ENCODE results near the gene ARL8B. TPM values are rescaled to one million over a fixed set of nuclear protein-coding genes. Genes with fewer than 3 reads are reported as not detected.

ARL8B gene
- polyA plus RNA-seq, 1 of the 3 experiments (the other 2 are of a cell fraction) = 21.9 TPM

DNA sequence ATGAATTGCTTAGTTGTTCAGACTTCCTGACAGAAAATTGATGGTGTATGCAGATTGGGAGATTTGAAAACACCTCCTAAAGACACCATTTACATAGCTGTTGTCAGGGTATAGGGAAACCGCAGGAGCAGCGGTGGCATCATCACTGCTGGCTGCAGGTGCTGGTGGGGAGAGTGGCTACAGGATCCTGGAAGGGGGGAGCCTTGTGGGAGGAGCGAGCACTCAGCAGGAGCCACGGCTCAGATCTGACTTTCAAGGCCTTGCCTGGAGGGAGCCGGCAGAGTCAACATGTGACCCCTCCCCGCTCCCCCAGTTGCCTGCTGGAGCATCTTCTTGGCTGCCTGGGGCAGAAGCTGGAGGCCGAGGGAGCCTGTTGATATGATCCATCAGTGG is 91.5 kb downstream of the ARL8B start:
- Histone ChIP-seq H3K9ac (no peak overlapping the region), H3K9me2 (no peaks in the 10 kb centered on the region), H3K4me3 (ENCODE audit: low read depth in 2 of 2, low read length in 1 of 2) (no peak overlapping the region), H3K9me3 (no peaks in the 10 kb centered on the region), H3K27me3 (ENCODE audit: insufficient read depth) (no peaks in the 10 kb centered on the region), H4K20me1 (ENCODE audit: insufficient read depth) (no peaks in the 10 kb centered on the region), H3K27ac (ENCODE audit: low read depth in 2 of 2, low read length in 1 of 2) (no peak overlapping the region), H3K4me2 (no peak overlapping the region), H3K36me3 (replicated peaks in 1 of 2; ENCODE audit: control insufficient read depth in 1 of 2, insufficient read depth in 2 of 2, low read length in 1 of 2) (peaks cover 49 to 97% of the 10 kb centered on the region in 2 experiments), H3F3A (replicated peaks; ENCODE audit: insufficient read depth) (no peaks in the 10 kb centered on the region), H2AFZ (ENCODE audit: low read depth) (no peak overlapping the region), H3K79me2 (ENCODE audit: insufficient read depth) (0 out of 2 replicates have a peak, but pooled peaks cover 4% of the 10 kb centered on the region), H3K4me1 (ENCODE audit: control insufficient read depth in 1 of 2, insufficient read depth in 2 of 2, low read depth in 1 of 2, low read length in 1 of 2) (no peaks in the 10 kb centered on the region)
- POLR2A ChIA-PET = no interaction called here
- CTCF ChIA-PET = no interaction called here
- 89% methylated on average over 7 of the region's 7 CpGs for WGBS (ENCODE audit: low lambda C conversion rate)
- DNase-seq = no peak
- no peak for TF ChIP-seq FOXJ3 (CRISPR knock-in tag; IDR thresholded peaks at IDR 0.05)
- no peak for TF ChIP-seq NRF1 (IDR thresholded peaks at IDR 0.05; ENCODE audit: low read depth, low read length)
- TF ChIP-seq, protein P1, sequence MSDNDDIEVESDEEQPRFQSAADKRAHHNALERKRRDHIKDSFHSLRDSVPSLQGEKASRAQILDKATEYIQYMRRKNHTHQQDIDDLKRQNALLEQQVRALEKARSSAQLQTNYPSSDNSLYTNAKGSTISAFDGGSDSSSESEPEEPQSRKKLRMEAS (IDR thresholded peaks at IDR 0.05; ENCODE audit: low read depth) = no peak
- no peak for TF ChIP-seq GATA2 (CRISPR knock-in tag; IDR thresholded peaks at IDR 0.05)
- TF ChIP-seq, protein P2, sequence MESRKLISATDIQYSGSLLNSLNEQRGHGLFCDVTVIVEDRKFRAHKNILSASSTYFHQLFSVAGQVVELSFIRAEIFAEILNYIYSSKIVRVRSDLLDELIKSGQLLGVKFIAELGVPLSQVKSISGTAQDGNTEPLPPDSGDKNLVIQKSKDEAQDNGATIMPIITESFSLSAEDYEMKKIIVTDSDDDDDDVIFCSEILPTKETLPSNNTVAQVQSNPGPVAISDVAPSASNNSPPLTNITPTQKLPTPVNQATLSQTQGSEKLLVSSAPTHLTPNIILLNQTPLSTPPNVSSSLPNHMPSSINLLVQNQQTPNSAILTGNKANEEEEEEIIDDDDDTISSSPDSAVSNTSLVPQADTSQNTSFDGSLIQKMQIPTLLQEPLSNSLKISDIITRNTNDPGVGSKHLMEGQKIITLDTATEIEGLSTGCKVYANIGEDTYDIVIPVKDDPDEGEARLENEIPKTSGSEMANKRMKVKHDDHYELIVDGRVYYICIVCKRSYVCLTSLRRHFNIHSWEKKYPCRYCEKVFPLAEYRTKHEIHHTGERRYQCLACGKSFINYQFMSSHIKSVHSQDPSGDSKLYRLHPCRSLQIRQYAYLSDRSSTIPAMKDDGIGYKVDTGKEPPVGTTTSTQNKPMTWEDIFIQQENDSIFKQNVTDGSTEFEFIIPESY (IDR thresholded peaks at IDR 0.05; ENCODE audit: borderline replicate concordance, low read depth) = no peak
- TF ChIP-seq SMC3 (IDR thresholded peaks at IDR 0.05; ENCODE audit: low read depth, low read length) = no peak
- TF ChIP-seq EP300 (IDR thresholded peaks at IDR 0.05; ENCODE audit: borderline replicate concordance in 1 of 2, low read depth in 1 of 2, low read length in 1 of 2) = no peak
- TF ChIP-seq, protein P3, sequence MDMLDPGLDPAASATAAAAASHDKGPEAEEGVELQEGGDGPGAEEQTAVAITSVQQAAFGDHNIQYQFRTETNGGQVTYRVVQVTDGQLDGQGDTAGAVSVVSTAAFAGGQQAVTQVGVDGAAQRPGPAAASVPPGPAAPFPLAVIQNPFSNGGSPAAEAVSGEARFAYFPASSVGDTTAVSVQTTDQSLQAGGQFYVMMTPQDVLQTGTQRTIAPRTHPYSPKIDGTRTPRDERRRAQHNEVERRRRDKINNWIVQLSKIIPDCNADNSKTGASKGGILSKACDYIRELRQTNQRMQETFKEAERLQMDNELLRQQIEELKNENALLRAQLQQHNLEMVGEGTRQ (IDR thresholded peaks at IDR 0.05; ENCODE audit: borderline replicate concordance, low read depth, low read length) = no peak
- no peak for TF ChIP-seq SIN3A (IDR thresholded peaks at IDR 0.05; ENCODE audit: borderline replicate concordance, low read depth, low read length)

DNA sequence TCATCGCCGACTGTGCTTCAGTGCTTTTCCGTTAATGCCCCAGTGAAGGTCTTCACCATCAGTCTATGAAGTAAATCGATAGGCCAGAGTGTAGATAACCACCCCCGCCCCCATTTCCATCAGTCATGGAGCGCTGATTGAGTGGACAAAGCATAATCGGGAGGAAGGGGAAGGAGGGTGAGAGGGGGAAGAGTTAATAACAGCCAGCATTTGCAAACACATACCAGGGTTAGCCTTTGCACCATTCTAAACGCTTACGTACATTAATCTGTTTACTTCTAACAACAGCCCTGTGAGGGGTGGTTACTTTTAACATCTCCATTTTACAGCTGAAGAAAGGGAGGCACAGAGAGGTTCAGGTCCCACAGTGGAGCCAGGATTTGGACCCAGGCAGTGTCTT is 92.3 kb downstream of the ARL8B start:
- POLR2A ChIA-PET = no interaction called here
- Histone ChIP-seq H3K9me2 (no peaks in the 10 kb centered on the region), H3K36me3 (replicated peaks in 1 of 2; ENCODE audit: control insufficient read depth in 1 of 2, insufficient read depth in 2 of 2, low read length in 1 of 2) (peaks cover 45 to 97% of the 10 kb centered on the region in 2 experiments)

More for the DNA sequence above, 92.3 kb downstream of the ARL8B start:
- no peak for DNase-seq
- Histone ChIP-seq H3K4me2 (no peak overlapping the region), H3K9ac (no peak overlapping the region), H3K27me3 (ENCODE audit: insufficient read depth) (no peaks in the 10 kb centered on the region), H4K20me1 (ENCODE audit: insufficient read depth) (no peaks in the 10 kb centered on the region), H3K79me2 (ENCODE audit: insufficient read depth) (no peaks in the 10 kb centered on the region), H3F3A (replicated peaks; ENCODE audit: insufficient read depth) (no peaks in the 10 kb centered on the region), H3K4me3 (ENCODE audit: low read depth in 2 of 2, low read length in 1 of 2) (no peak overlapping the region), H2AFZ (ENCODE audit: low read depth) (no peak overlapping the region), H3K9me3 (no peaks in the 10 kb centered on the region), H3K4me1 (ENCODE audit: control insufficient read depth in 1 of 2, insufficient read depth in 2 of 2, low read depth in 1 of 2, low read length in 1 of 2) (no peaks in the 10 kb centered on the region), H3K27ac (ENCODE audit: low read depth in 2 of 2, low read length in 1 of 2) (no peak overlapping the region)
- WGBS (ENCODE audit: low lambda C conversion rate) = 86% methylated on average over 9 of the region's 9 CpGs
- TF ChIP-seq RXRA (IDR thresholded peaks at IDR 0.05; ENCODE audit: borderline replicate concordance, low read depth) (no peak), EZH2phosphoT487 (IDR thresholded peaks at IDR 0.05; ENCODE audit: borderline replicate concordance, low read depth) (no peak), GABPA (IDR thresholded peaks at IDR 0.05; ENCODE audit: low read depth) (no peak), RAD21 (IDR thresholded peaks at IDR 0.05; ENCODE audit: low read length) (no peak), FOXM1 (IDR thresholded peaks at IDR 0.05; ENCODE audit: low read depth) (no peak), YY1 (IDR thresholded peaks at IDR 0.05; ENCODE audit: low read depth) (no peak), MEF2A (IDR thresholded peaks at IDR 0.05; ENCODE audit: borderline replicate concordance, low read depth) (no peak), CHD2 (IDR thresholded peaks at IDR 0.05; ENCODE audit: low read length, partially characterized antibody) (no peak), GATA2 (CRISPR knock-in tag; IDR thresholded peaks at IDR 0.05) (no peak), TAF1 (IDR thresholded peaks at IDR 0.05; ENCODE audit: borderline replicate concordance, low read depth, low read length) (no peak), NRF1 (IDR thresholded peaks at IDR 0.05; ENCODE audit: low read depth, low read length) (no peak), EP300 (IDR thresholded peaks at IDR 0.05; ENCODE audit: borderline replicate concordance in 1 of 2, low read depth in 1 of 2, low read length in 1 of 2) (no peak)
- TF ChIP-seq, protein P4, sequence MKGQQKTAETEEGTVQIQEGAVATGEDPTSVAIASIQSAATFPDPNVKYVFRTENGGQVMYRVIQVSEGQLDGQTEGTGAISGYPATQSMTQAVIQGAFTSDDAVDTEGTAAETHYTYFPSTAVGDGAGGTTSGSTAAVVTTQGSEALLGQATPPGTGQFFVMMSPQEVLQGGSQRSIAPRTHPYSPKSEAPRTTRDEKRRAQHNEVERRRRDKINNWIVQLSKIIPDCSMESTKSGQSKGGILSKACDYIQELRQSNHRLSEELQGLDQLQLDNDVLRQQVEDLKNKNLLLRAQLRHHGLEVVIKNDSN (IDR thresholded peaks at IDR 0.05; ENCODE audit: borderline replicate concordance, low read depth) = no peak
- TF ChIP-seq, protein P5, sequence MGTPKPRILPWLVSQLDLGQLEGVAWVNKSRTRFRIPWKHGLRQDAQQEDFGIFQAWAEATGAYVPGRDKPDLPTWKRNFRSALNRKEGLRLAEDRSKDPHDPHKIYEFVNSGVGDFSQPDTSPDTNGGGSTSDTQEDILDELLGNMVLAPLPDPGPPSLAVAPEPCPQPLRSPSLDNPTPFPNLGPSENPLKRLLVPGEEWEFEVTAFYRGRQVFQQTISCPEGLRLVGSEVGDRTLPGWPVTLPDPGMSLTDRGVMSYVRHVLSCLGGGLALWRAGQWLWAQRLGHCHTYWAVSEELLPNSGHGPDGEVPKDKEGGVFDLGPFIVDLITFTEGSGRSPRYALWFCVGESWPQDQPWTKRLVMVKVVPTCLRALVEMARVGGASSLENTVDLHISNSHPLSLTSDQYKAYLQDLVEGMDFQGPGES (IDR thresholded peaks at IDR 0.05; ENCODE audit: low read depth, low read length) = no peak
- TF ChIP-seq, protein P1 (IDR thresholded peaks at IDR 0.05; ENCODE audit: low read depth) = no peak
- CTCF ChIA-PET = no interaction called here
